Endothelial cell of umbilical vein (primary cell): ENCODE results near the gene GNA12. TPM values are rescaled to one million over a fixed set of nuclear protein-coding genes. Genes with fewer than 3 reads are reported as not detected.

Experiments
- BruUV-seq: library from RNA; stranded (reverse); fragments of 400-500 nt; replicated peaks from 2 replicates; lab custom pipeline; 2021; lab: Mats Ljungman, UMichigan
- CTCF ChIA-PET: fragments of 300-600, 350-600 bp; sonication (Branson Sonifier 250); formaldehyde crosslinking; loops from one replicate; lab custom pipeline; 2021; ENCODE audit warnings: antibody characterized with exemption, inconsistent platforms; lab: Charles Lee
- POLR2A ChIA-PET: fragments of 300-600, 350-600 bp; sonication (Branson Sonifier 250); formaldehyde crosslinking; loops from one replicate; lab custom pipeline; 2021; ENCODE audit warnings: antibody characterized with exemption, inconsistent platforms; lab: Charles Lee
- DNase-seq: peaks from one replicate; pipeline ENCODE4 v3.0.0-alpha.2; 2011; ENCODE audit warnings: low read depth, low spot score
- FAIRE-seq: peaks from 2 replicates; lab custom pipeline; 2011; peaks lifted over from hg19 to GRCh38; lab: Jason Lieb, UNC
- H2AFZ ChIP-seq: 2 replicates; pipeline ENCODE4 v1.6.0; 2012; ENCODE audit warnings: low read depth, low read length, control low read depth, inconsistent platforms
- H3K27ac ChIP-seq: 2 replicates; pipeline ENCODE4 v1.5.1; 2011; ENCODE audit warnings: low read depth, mild to moderate bottlenecking, control low read depth, low read length, moderate library complexity; ENCODE audit not compliant: insufficient read depth
- H3K27me3 ChIP-seq, 2 experiments: 2 replicates each; pipeline versions ENCODE4 v1.6.0 to v1.6.1; 2011; ENCODE audit warnings: low read length in 2 of 2, mixed read lengths in 1 of 2; ENCODE audit not compliant: control insufficient read depth in 2 of 2, insufficient read depth in 2 of 2
- H3K36me3 ChIP-seq, 2 experiments: 2 replicates in 1 of 2; 3 replicates in 1 of 2; pipeline ENCODE4 v1.5.1; 2011; ENCODE audit warnings: low read length in 2 of 2, mild to moderate bottlenecking in 1 of 2, moderate library complexity in 1 of 2; ENCODE audit not compliant: control insufficient read depth in 2 of 2, insufficient read depth in 2 of 2; ENCODE audit errors: extremely low read depth in 1 of 2
- H3K4me1 ChIP-seq: 3 replicates; pipeline ENCODE4 v1.5.1; 2011; ENCODE audit warnings: mild to moderate bottlenecking, low read length; ENCODE audit not compliant: control insufficient read depth, insufficient read depth; ENCODE audit errors: extremely low read depth
- H3K4me2 ChIP-seq: 2 replicates; pipeline ENCODE4 v1.6.1; 2011; ENCODE audit warnings: low read length, control low read depth, mixed read lengths; ENCODE audit not compliant: insufficient read depth
- H3K4me3 ChIP-seq, 3 experiments: fragments of 200-600 bp in 1 of 3; sonication (generic), shearing (Covaris generic) in 1 of 3; replicated peaks in 1 of 3; 2 replicates each; pipeline ENCODE4 v1.5.1; 2011 to 2016; ENCODE audit warnings: control low read depth in 3 of 3, low read length in 3 of 3, mild to moderate bottlenecking in 2 of 3, inconsistent platforms in 1 of 3, low read depth in 1 of 3, moderate library complexity in 1 of 3; ENCODE audit not compliant: insufficient read depth in 1 of 3
- H3K79me2 ChIP-seq: 2 replicates; pipeline ENCODE4 v1.6.0; 2012; ENCODE audit warnings: low read length, inconsistent platforms; ENCODE audit not compliant: control insufficient read depth, insufficient read depth
- H3K9ac ChIP-seq: replicated peaks from 2 replicates; pipeline ENCODE3; 2011; ENCODE audit warnings: low read length, control low read depth; ENCODE audit not compliant: insufficient read depth; ENCODE audit errors: extremely low read depth
- H3K9me1 ChIP-seq: replicated peaks from 3 replicates; pipeline ENCODE4 v1.6.0; 2011; ENCODE audit warnings: mild to moderate bottlenecking, low read length; ENCODE audit not compliant: control insufficient read depth, insufficient read depth; ENCODE audit errors: extremely low read depth
- H3K9me3 ChIP-seq: replicated peaks from 2 replicates; pipeline ENCODE4 v1.5.1; 2012; ENCODE audit warnings: low read length, inconsistent platforms; ENCODE audit not compliant: control insufficient read depth, insufficient read depth
- H4K20me1 ChIP-seq: replicated peaks from 2 replicates; pipeline ENCODE3; 2011; ENCODE audit warnings: mild to moderate bottlenecking, low read length; ENCODE audit not compliant: control insufficient read depth, insufficient read depth; ENCODE audit errors: extremely low read depth
- CTCF ChIP-seq, 2 donors: IDR thresholded peaks; 1 replicate in 1 of 2; 2 replicates in 1 of 2; pipeline ENCODE4 v1.5.1; 2011; ENCODE audit warnings: low read length in 2 of 2, mild to moderate bottlenecking in 2 of 2, moderate library complexity in 2 of 2, control low read depth in 1 of 2, inconsistent platforms in 1 of 2, low read depth in 1 of 2; ENCODE audit not compliant: insufficient read depth in 1 of 2; ENCODE audit errors: extremely low read depth in 1 of 2
- EZH2 ChIP-seq: IDR thresholded peaks from 2 replicates; pipeline ENCODE4 v1.6.1; 2012; ENCODE audit warnings: borderline replicate concordance, low read depth, mild to moderate bottlenecking, moderate library complexity, low read length, inconsistent platforms; ENCODE audit not compliant: severe bottlenecking
- FOS ChIP-seq: IDR thresholded peaks from 2 replicates; pipeline ENCODE4 v1.6.1; 2011; ENCODE audit warnings: mild to moderate bottlenecking, low read length, moderate library complexity, borderline replicate concordance; ENCODE audit not compliant: insufficient read depth
- GATA2 ChIP-seq: IDR thresholded peaks from 2 replicates; pipeline ENCODE4 v1.7.0; 2011; ENCODE audit warnings: low read depth, mild to moderate bottlenecking, moderate library complexity, mixed read lengths, low read length; ENCODE audit not compliant: insufficient read length, insufficient read depth
- JUN ChIP-seq: IDR thresholded peaks from 2 replicates; pipeline ENCODE4 v1.6.1; 2011; ENCODE audit warnings: borderline replicate concordance, low read depth; ENCODE audit not compliant: insufficient read length, insufficient read depth
- MAX ChIP-seq: IDR thresholded peaks from 2 replicates; pipeline ENCODE4 v1.6.1; 2011; ENCODE audit not compliant: insufficient read depth, insufficient read length
- MYC ChIP-seq: IDR thresholded peaks from one replicate; pipeline ENCODE4 v1.6.1; 2011; ENCODE audit warnings: mild to moderate bottlenecking, low read depth, low read length
- POLR2A ChIP-seq: IDR thresholded peaks from 2 replicates; pipeline ENCODE4 v1.6.1; 2012; ENCODE audit warnings: low read depth, mild to moderate bottlenecking, control low read depth, low read length
- POLR2AphosphoS5 ChIP-seq: IDR thresholded peaks from 2 replicates; pipeline ENCODE4 v1.6.1; 2012; ENCODE audit warnings: low read depth, mild to moderate bottlenecking, control low read depth, low read length, moderate library complexity; ENCODE audit not compliant: insufficient read depth
- dilution Hi-C: fragments of 300-500 bp; cut with MboI; formaldehyde crosslinking; loops from one replicate; pipeline ENCODE4 v1.15.0; 2019; ENCODE audit warnings: low sequenced_read_pairs; ENCODE audit not compliant: extremely low pct_ligation_motif_present
- intact Hi-C: fragments of 100-400 bp; cut with micrococcal nuclease; formaldehyde crosslinking; loops from one replicate; pipeline ENCODE4 v1.10.0; 2022
- polyA plus RNA-seq, 4 experiments: library from polyadenylated mRNA; depleted of rRNA in 3 of 4; stranded (reverse) in 3 of 4; unstranded in 1 of 4; fragments of >200 nt; gene quantifications; 2 replicates each; pipeline versions ENCODE4 v1.2.1 to v1.2.3, GENCODE V29; 2011 to 2012; ENCODE audit warnings: missing spikeins in 1 of 4
- total RNA-seq: library from RNA; stranded (reverse); gene quantifications from 2 replicates; pipeline ENCODE4 v1.2.3, GENCODE V29; 2021

Gene GNA12
- total and polyA plus RNA-seq, 2 donors (not counting 3 experiments of a cell fraction or from before 2014, with no cell fraction given) = 63.0 to 75.1 TPM

- no peaks in the 10 kb centered on the region for H3K9me3 ChIP-seq
- dilution Hi-C loops (no loop called here), intact Hi-C loops (no loop called here)
- H3K4me3 ChIP-seq = no peak overlapping the region
- no peaks in the 10 kb centered on the region for H3K27me3 ChIP-seq
- TF ChIP-seq EZH2 (no peak), MAX (no peak), POLR2A (no peak), MYC (no peak), FOS (no peak)
- peak overlapping the region; percentile 63 for H3K4me2 ChIP-seq
- DNase-seq = no peak
- ChIA-PET CTCF (interaction anchor here (1.0 to 1.9 kb wide), 5 partner anchors 9 to 36 kb away, joined by 3 to 6 read pairs (median 4); no protein-coding TSS in a partner anchor), POLR2A (no interaction called here)
- H3K79me2 ChIP-seq = peaks cover 38% of the 10 kb centered on the region
- H3K9ac ChIP-seq = no peak overlapping the region
- BruUV-seq = no TSS peak
- no peak for FAIRE-seq
- H3K27ac ChIP-seq = no peak overlapping the region
- H3K9me1 ChIP-seq = no peaks in the 10 kb centered on the region
- peaks cover 10 to 16% of the 10 kb centered on the region in 2 experiments for H3K36me3 ChIP-seq
- no peak overlapping the region for H2AFZ ChIP-seq
- H3K4me1 ChIP-seq = peaks cover 12% of the 10 kb centered on the region
- H4K20me1 ChIP-seq = peaks cover 6% of the 10 kb centered on the region
Measured at GRCh38 chr7:2795906-2796305, 48.2 kb downstream of the GNA12 start.

GRCh38 chr7:2794836-2795636 lies 49.1 kb downstream of the GNA12 start:
- Histone ChIP-seq H3K79me2 (peaks cover 29% of the 10 kb centered on the region), H3K9ac (no peak overlapping the region), H3K27me3 (no peaks in the 10 kb centered on the region), H3K4me2 (no peak overlapping the region), H3K27ac (no peak overlapping the region), H2AFZ (no peak overlapping the region), H4K20me1 (peaks cover 6% of the 10 kb centered on the region), H3K4me1 (peaks cover 12% of the 10 kb centered on the region), H3K36me3 (peaks cover 10 to 16% of the 10 kb centered on the region in 2 experiments), H3K9me3 (no peaks in the 10 kb centered on the region), H3K4me3 (no peak overlapping the region), H3K9me1 (no peaks in the 10 kb centered on the region)
- DNase-seq (no peak), FAIRE-seq (no peak)
- intact Hi-C loops = no loop called here
- no peak for TF ChIP-seq POLR2AphosphoS5
- no peak for TF ChIP-seq CTCF (IDR thresholded peaks at IDR 0.05; ENCODE audit: extremely low read depth in 1 of 2, insufficient read depth in 1 of 2, low read depth in 1 of 2, low read length in 2 of 2)
- TF ChIP-seq GATA2 = no peak
- no peak for TF ChIP-seq MAX
- no peak for TF ChIP-seq POLR2A
- TF ChIP-seq EZH2 = no peak
- no peak for TF ChIP-seq MYC
- no peak for TF ChIP-seq FOS
- no peak for TF ChIP-seq JUN
- dilution Hi-C loops = no loop called here
- ChIA-PET CTCF (interaction anchor here (1.2 to 1.9 kb wide), 4 partner anchors 10 to 35 kb away, joined by 3 to 6 read pairs (median 4); no protein-coding TSS in a partner anchor), POLR2A (interaction anchor here (0.6 kb wide), 1 partner anchor 13 kb away, joined by 4 read pairs; no protein-coding TSS in a partner anchor)
- BruUV-seq = no TSS peak
